NCI-H146 treated with DMSO at 0.1 percent for 48 hours (cell line): Measurements from ENCODE around the gene EMP3.
"Not testable (repeated sequence)": the region's sequence is repeated elsewhere in the genome, so short reads cannot be mapped to it uniquely, and the experiment has no call there.

Experiments used
- DNase-seq: peaks from one replicate; lab custom pipeline; 2025; ENCODE audit not compliant: unreplicated experiment; lab: John Stamatoyannopoulos, UW

Gene EMP3

GRCh38 chr19:48315712-48316111 is 9.6 kb upstream of the EMP3 start:
- no peak for DNase-seq

GRCh38 chr19:48317708-48317960 is 7.7 kb upstream of the EMP3 start:
- not testable (repeated sequence) for DNase-seq

- DNase-seq = no peak
These were observed 6.9 kb upstream of the EMP3 start for GRCh38 chr19:48318286-48318987.

- peak; percentile 43 for DNase-seq
These were observed 5.5 kb upstream of the EMP3 start for GRCh38 chr19:48319647-48320541.

GRCh38 chr19:48321372-48321621 is 4.1 kb upstream of the EMP3 start:
- peak; percentile 96 for DNase-seq

- DNase-seq = peak; percentile 91
These were observed 3.4 kb upstream of the EMP3 start for GRCh38 chr19:48321622-48322591.

GRCh38 chr19:48329167-48329891 is 4.0 kb downstream of the EMP3 start:
- DNase-seq = no peak

- DNase-seq = peak; percentile 94
These were observed 4.8 kb downstream of the EMP3 start for GRCh38 chr19:48330012-48330681.

- DNase-seq = no peak
These were observed 7.0 kb downstream of the EMP3 start for GRCh38 chr19:48332351-48332661.

- peak; percentile 100 for DNase-seq
These were observed 7.5 kb downstream of the EMP3 start for GRCh38 chr19:48332662-48333466.

GRCh38 chr19:48333467-48334384 is 8.4 kb downstream of the EMP3 start:
- DNase-seq = peak; percentile 84

- DNase-seq = no peak
These were observed 13.0 kb downstream of the EMP3 start for GRCh38 chr19:48338253-48338755.

- no peak for DNase-seq
These were observed 13.6 kb downstream of the EMP3 start for GRCh38 chr19:48338802-48339503.

GRCh38 chr19:48340995-48341394 is 15.6 kb downstream of the EMP3 start:
- no peak for DNase-seq

GRCh38 chr19:48341515-48342413 is 16.4 kb downstream of the EMP3 start:
- no peak for DNase-seq

- DNase-seq = no peak
These were observed 17.0 kb downstream of the EMP3 start for GRCh38 chr19:48342414-48342738.
